ENCODE measurements around the gene TRAPPC10.

- TF ChIP-seq, protein P1, sequence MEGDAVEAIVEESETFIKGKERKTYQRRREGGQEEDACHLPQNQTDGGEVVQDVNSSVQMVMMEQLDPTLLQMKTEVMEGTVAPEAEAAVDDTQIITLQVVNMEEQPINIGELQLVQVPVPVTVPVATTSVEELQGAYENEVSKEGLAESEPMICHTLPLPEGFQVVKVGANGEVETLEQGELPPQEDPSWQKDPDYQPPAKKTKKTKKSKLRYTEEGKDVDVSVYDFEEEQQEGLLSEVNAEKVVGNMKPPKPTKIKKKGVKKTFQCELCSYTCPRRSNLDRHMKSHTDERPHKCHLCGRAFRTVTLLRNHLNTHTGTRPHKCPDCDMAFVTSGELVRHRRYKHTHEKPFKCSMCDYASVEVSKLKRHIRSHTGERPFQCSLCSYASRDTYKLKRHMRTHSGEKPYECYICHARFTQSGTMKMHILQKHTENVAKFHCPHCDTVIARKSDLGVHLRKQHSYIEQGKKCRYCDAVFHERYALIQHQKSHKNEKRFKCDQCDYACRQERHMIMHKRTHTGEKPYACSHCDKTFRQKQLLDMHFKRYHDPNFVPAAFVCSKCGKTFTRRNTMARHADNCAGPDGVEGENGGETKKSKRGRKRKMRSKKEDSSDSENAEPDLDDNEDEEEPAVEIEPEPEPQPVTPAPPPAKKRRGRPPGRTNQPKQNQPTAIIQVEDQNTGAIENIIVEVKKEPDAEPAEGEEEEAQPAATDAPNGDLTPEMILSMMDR (conservative IDR thresholded peaks at IDR 0.05 in 1 of 2, IDR thresholded peaks at IDR 0.05 in 1 of 2; ENCODE audit: low read depth in 1 of 2, low read length in 2 of 2), result no peak
- no peak for TF ChIP-seq EZH2 (IDR thresholded peaks at IDR 0.05; ENCODE audit: low read length, missing control alignments)
Observed at GRCh38 chr21:44087426-44088400, 75.6 kb downstream of the TRAPPC10 start.

Measured in fibroblast of lung (primary cell).